Endodermal cell (in vitro differentiated cells): ENCODE results near the gene RPN2. TPM values are rescaled to one million over a fixed set of nuclear protein-coding genes. Genes with fewer than 3 reads are reported as not detected.
A peak's percentile ranks its signal among the peaks of the same experiment; 100 is the strongest.

ENCODE experiments used
- DNase-seq: peaks from one replicate; pipeline ENCODE4 v3.0.0-alpha.2; 2017
- H3K27ac ChIP-seq: 2 replicates; pipeline ENCODE4 v1.5.1; 2013; ENCODE audit warnings: mild to moderate bottlenecking, low read depth, low read length, moderate library complexity
- H3K27me3 ChIP-seq: 2 replicates; pipeline ENCODE4 v1.6.1; 2013; ENCODE audit warnings: mild to moderate bottlenecking, low read length, moderate library complexity; ENCODE audit not compliant: insufficient read depth, control insufficient read depth, poor library complexity, severe bottlenecking
- H3K36me3 ChIP-seq: 2 replicates; pipeline ENCODE4 v1.7.0; 2013; ENCODE audit warnings: mild to moderate bottlenecking, low read length, moderate library complexity; ENCODE audit not compliant: control insufficient read depth, insufficient read depth
- H3K4me1 ChIP-seq: one replicate; pipeline ENCODE4 v1.7.0; 2013; ENCODE audit warnings: low read length; ENCODE audit not compliant: control insufficient read depth, insufficient read depth
- H3K4me3 ChIP-seq: 2 replicates; pipeline ENCODE4 v1.5.1; 2013; ENCODE audit warnings: mild to moderate bottlenecking, low read length, moderate library complexity
- H3K9ac ChIP-seq: 2 replicates; pipeline ENCODE4 v1.6.1; 2013; ENCODE audit warnings: mild to moderate bottlenecking, low read length, moderate library complexity; ENCODE audit not compliant: poor library complexity, severe bottlenecking; ENCODE audit errors: extremely low read depth
- H3K9me3 ChIP-seq: 2 replicates; pipeline ENCODE4 v1.6.1; 2013; ENCODE audit warnings: mild to moderate bottlenecking, low read length, moderate library complexity; ENCODE audit not compliant: control insufficient read depth
- H3K27ac Mint-ChIP-seq: 2 replicates; pipeline ENCODE4 v1.8.0; 2020; ENCODE audit warnings: mixed read lengths
- H3K27me3 Mint-ChIP-seq: 2 replicates; pipeline ENCODE4 v1.8.0; 2021; ENCODE audit warnings: mild to moderate bottlenecking, mixed read lengths; ENCODE audit not compliant: insufficient read depth
- H3K36me3 Mint-ChIP-seq: 2 replicates; pipeline ENCODE4 v1.8.0; 2020; ENCODE audit warnings: low read depth, mixed read lengths
- H3K4me1 Mint-ChIP-seq: 2 replicates; pipeline ENCODE4 v1.8.0; 2020; ENCODE audit warnings: mixed read lengths
- H3K4me3 Mint-ChIP-seq: 2 replicates; pipeline ENCODE4 v1.8.0; 2020; ENCODE audit warnings: mild to moderate bottlenecking, moderate library complexity, mixed read lengths
- H3K9me3 Mint-ChIP-seq: 2 replicates; pipeline ENCODE4 v1.8.0; 2020; ENCODE audit warnings: mild to moderate bottlenecking, mixed read lengths
- WGBS, 2 experiments: methylation state at CpG; one replicate each; pipeline versions ENCODE4 v1.1.5 to v1.1.7; 2013; ENCODE audit warnings: missing lambda C conversion rate in 2 of 2, mixed read lengths in 1 of 2; ENCODE audit not compliant: insufficient coverage in 1 of 2, insufficient read length in 1 of 2; 5-methylcytosine and 5-hydroxymethylcytosine counted together
- total RNA-seq, 2 donors: library from RNA; stranded (reverse); fragmentation: NEBNext Ultra II Directional in 1 of 2; extraction: Animal tissue kit (Norgen Biotek cat#: 25700) in 1 of 2; gene quantifications; 2 replicates in 1 of 2; 3 replicates in 1 of 2; pipeline ENCODE4 v1.2.1, GENCODE V29; 2021
- TF ChIP-seq, protein P1 (sequence below): fragments of 200-600 bp; sonication (generic); conservative IDR thresholded peaks from 2 replicates; pipeline ENCODE4 v1.5.0; 2021; ENCODE audit warnings: antibody characterized with exemption, mild to moderate bottlenecking

Gene RPN2
- total RNA-seq, 2 donors from 2014 or later, result 230 to 242 TPM

DNA sequence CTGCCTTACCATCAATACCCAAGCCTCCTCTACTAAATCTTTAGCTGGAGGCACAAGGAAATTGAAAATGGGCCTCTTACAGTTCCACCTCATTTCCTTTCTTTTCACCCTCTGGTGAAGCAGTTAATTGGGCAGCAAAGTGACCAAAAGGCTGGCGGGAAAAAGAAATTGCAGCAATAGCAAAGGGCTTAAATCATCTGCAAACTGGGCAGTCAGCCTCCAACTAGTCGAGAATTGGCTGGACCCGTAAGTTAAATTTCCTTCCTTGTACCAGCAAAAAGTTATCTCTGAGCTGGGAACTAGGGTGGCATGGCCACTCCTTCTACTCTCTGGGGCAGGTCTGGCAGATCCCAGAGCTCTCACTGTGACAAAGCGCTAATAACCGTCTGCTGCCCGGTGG lies 49.0 kb downstream of the RPN2 start:
- Histone ChIP-seq H3K9me3 (no peaks in the 10 kb centered on the region), H3K9ac (no peak overlapping the region), H3K4me3 (no peak overlapping the region), H3K4me1 (no peaks in the 10 kb centered on the region), H3K36me3 (peaks cover 99% of the 10 kb centered on the region), H3K27ac (no peak overlapping the region), H3K27me3 (no peaks in the 10 kb centered on the region)
- DNase-seq, result no peak
- Mint-ChIP-seq H3K9me3 (no peaks in the 10 kb centered on the region), H3K4me1 (peaks cover 8% of the 10 kb centered on the region), H3K27ac (peak overlapping the region; percentile 52), H3K4me3 (no peak overlapping the region), H3K27me3 (no peaks in the 10 kb centered on the region), H3K36me3 (peaks cover 94% of the 10 kb centered on the region)
- TF ChIP-seq, protein P1, sequence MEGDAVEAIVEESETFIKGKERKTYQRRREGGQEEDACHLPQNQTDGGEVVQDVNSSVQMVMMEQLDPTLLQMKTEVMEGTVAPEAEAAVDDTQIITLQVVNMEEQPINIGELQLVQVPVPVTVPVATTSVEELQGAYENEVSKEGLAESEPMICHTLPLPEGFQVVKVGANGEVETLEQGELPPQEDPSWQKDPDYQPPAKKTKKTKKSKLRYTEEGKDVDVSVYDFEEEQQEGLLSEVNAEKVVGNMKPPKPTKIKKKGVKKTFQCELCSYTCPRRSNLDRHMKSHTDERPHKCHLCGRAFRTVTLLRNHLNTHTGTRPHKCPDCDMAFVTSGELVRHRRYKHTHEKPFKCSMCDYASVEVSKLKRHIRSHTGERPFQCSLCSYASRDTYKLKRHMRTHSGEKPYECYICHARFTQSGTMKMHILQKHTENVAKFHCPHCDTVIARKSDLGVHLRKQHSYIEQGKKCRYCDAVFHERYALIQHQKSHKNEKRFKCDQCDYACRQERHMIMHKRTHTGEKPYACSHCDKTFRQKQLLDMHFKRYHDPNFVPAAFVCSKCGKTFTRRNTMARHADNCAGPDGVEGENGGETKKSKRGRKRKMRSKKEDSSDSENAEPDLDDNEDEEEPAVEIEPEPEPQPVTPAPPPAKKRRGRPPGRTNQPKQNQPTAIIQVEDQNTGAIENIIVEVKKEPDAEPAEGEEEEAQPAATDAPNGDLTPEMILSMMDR, result no peak
- WGBS, 2 experiments, result 93 to 97% methylated on average over 6 of the region's 6 CpGs

DNA sequence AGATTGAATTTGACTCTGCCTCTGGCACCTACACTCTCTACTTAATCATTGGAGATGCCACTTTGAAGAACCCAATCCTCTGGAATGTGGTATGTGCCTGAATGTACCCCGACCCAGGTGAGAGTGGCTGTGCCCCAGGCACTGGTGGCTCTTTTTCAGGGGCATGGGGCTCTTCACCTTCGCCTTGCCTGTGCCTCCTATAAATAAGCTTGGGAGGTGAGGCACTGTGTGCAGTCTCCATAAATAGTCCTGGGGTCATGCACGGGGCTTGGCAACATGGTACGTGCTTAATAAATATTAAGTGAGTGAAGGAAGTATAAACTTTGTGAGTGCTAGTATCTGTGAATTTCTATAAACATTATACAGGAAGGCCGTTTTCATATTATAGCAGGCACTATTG lies 49.5 kb downstream of the RPN2 start:
- Histone ChIP-seq H3K27ac (peak overlapping the region; percentile 83), H3K9me3 (no peaks in the 10 kb centered on the region), H3K4me3 (no peak overlapping the region), H3K36me3 (peaks cover 99% of the 10 kb centered on the region), H3K4me1 (no peaks in the 10 kb centered on the region), H3K27me3 (no peaks in the 10 kb centered on the region), H3K9ac (no peak overlapping the region)
- WGBS, 2 experiments, result 96 to 100% methylated on average over 3 to 5 of the region's 5 CpGs
- H3K4me3 Mint-ChIP-seq, result no peak overlapping the region
- peak overlapping the region; percentile 52 for H3K27ac Mint-ChIP-seq
- peaks cover 94% of the 10 kb centered on the region for H3K36me3 Mint-ChIP-seq
- H3K9me3 Mint-ChIP-seq, result no peaks in the 10 kb centered on the region
- no peaks in the 10 kb centered on the region for H3K27me3 Mint-ChIP-seq
- TF ChIP-seq, protein P1, result no peak
- no peak for DNase-seq
- H3K4me1 Mint-ChIP-seq, result peaks cover 8% of the 10 kb centered on the region

DNA sequence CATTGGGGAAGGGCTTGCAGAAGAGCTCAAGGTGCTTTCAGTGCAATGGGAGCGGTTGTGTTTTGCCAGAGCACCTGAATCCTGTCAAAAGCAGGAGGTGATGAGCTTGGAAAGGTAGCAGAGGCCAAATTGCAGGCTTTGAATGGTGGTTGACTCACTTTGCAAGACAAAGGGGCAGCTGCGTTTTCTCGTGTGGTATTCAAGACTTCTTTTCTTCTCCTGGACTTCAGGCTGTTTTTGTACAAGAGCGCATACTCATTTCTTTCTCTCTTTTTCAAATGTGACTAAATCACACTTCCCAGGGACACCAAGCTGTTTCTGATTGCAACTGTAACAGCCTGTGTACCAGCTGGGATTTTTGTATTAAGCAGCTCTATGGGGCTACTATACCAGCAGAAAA lies 50.2 kb downstream of the RPN2 start:
- H3K36me3 ChIP-seq, result peaks cover 99% of the 10 kb centered on the region

More for the DNA sequence above, 50.2 kb downstream of the RPN2 start:
- Histone ChIP-seq H3K4me3 (no peak overlapping the region), H3K9ac (no peak overlapping the region), H3K27me3 (no peaks in the 10 kb centered on the region), H3K4me1 (no peaks in the 10 kb centered on the region), H3K9me3 (no peaks in the 10 kb centered on the region), H3K27ac (peak overlapping the region; percentile 83)
- TF ChIP-seq, protein P1, result no peak
- Mint-ChIP-seq H3K4me3 (no peak overlapping the region), H3K9me3 (no peaks in the 10 kb centered on the region), H3K36me3 (peaks cover 94% of the 10 kb centered on the region), H3K27me3 (no peaks in the 10 kb centered on the region), H3K4me1 (peaks cover 8% of the 10 kb centered on the region), H3K27ac (peak overlapping the region; percentile 10)
- peak; percentile 58 for DNase-seq
- 82 to 84% methylated on average over 3 to 4 of the region's 4 CpGs for WGBS, 2 experiments
